ENCODE results near the gene RERE. TPM values are rescaled to one million over a fixed set of nuclear protein-coding genes. Genes with fewer than 3 reads are reported as not detected.

Gene RERE
- polyA plus RNA-seq, 1 of the 3 experiments (the other 2 are of a cell fraction) = 8.1 TPM

GRCh38 chr1:8860738-8861516, 43.5 kb upstream of the RERE start (continued):
- TF ChIP-seq ZBTB33 (IDR thresholded peaks at IDR 0.05; ENCODE audit: borderline replicate concordance, low read depth) (no peak), NFIC (IDR thresholded peaks at IDR 0.05; ENCODE audit: borderline replicate concordance) (no peak), RXRA (IDR thresholded peaks at IDR 0.05; ENCODE audit: borderline replicate concordance, low read depth) (no peak)

GRCh38 chr1:8858888-8859706, 41.7 kb upstream of the RERE start:
- H3K4me2 ChIP-seq = peak overlapping the region; percentile 0; the same call in 1 of the 2 replicates
- H3K9me3 ChIP-seq = no peaks in the 10 kb centered on the region
- 87% methylated on average over 12 of the region's 12 CpGs for WGBS (ENCODE audit: low lambda C conversion rate)
- no peaks in the 10 kb centered on the region for H3K27me3 ChIP-seq (ENCODE audit: insufficient read depth)
- no peak overlapping the region for H3K9ac ChIP-seq
- peaks cover 77% of the 10 kb centered on the region for H3F3A ChIP-seq (replicated peaks; ENCODE audit: insufficient read depth)
- no peak for TF ChIP-seq GABPA (IDR thresholded peaks at IDR 0.05; ENCODE audit: low read depth)
- TF ChIP-seq MEF2A (IDR thresholded peaks at IDR 0.05; ENCODE audit: borderline replicate concordance, low read depth) = no peak
- TF ChIP-seq ZBTB33 (IDR thresholded peaks at IDR 0.05; ENCODE audit: borderline replicate concordance, low read depth) = no peak
- 0 out of 2 replicates have a peak, but pooled peaks have one; percentile 2 for TF ChIP-seq JUND (IDR thresholded peaks at IDR 0.05)
- TF ChIP-seq RFX5 (IDR thresholded peaks at IDR 0.05; ENCODE audit: low read length) = no peak
- TF ChIP-seq CTCF (IDR thresholded peaks at IDR 0.05) = peak; percentile 69
- no peak for TF ChIP-seq REST (IDR thresholded peaks at IDR 0.05; ENCODE audit: low read depth, low read length)
- TF ChIP-seq TEAD4 (IDR thresholded peaks at IDR 0.05; ENCODE audit: borderline replicate concordance, insufficient read depth) = no peak
- TF ChIP-seq FOXJ3 (CRISPR knock-in tag; IDR thresholded peaks at IDR 0.05) = no peak
- peak; percentile 37; the same call in 1 of the 2 replicates for TF ChIP-seq SMC3 (IDR thresholded peaks at IDR 0.05; ENCODE audit: low read depth, low read length)
- TF ChIP-seq SIN3A (IDR thresholded peaks at IDR 0.05; ENCODE audit: borderline replicate concordance, low read depth, low read length) = no peak
- TF ChIP-seq RXRA (IDR thresholded peaks at IDR 0.05; ENCODE audit: borderline replicate concordance, low read depth) = no peak
- peak; percentile 61 for TF ChIP-seq RAD21 (IDR thresholded peaks at IDR 0.05; ENCODE audit: low read length)
- TF ChIP-seq CHD2 (IDR thresholded peaks at IDR 0.05; ENCODE audit: low read length, partially characterized antibody) = no peak
- no peak; the same call in 1 of the 2 replicates for TF ChIP-seq POLR2AphosphoS5 (IDR thresholded peaks at IDR 0.05; ENCODE audit: low read depth, low read length)
- no peak for TF ChIP-seq EP300 (IDR thresholded peaks at IDR 0.05; ENCODE audit: borderline replicate concordance in 1 of 2, low read depth in 1 of 2, low read length in 1 of 2)
- no peak overlapping the region for H3K4me3 ChIP-seq (ENCODE audit: low read depth in 2 of 2, low read length in 1 of 2)
- H2AFZ ChIP-seq (ENCODE audit: low read depth) = no peak overlapping the region
- H3K79me2 ChIP-seq (ENCODE audit: insufficient read depth) = peaks cover 26% of the 10 kb centered on the region; the same call in 1 of the 2 replicates
- peak overlapping the region in 1 of 2 experiments; percentile 75; a peak in 3 of 4 replicates for H3K27ac ChIP-seq (ENCODE audit: low read depth in 2 of 2, low read length in 1 of 2)
- no peaks in the 10 kb centered on the region; a peak in 1 of 4 replicates for H3K4me1 ChIP-seq (ENCODE audit: control insufficient read depth in 1 of 2, insufficient read depth in 2 of 2, low read depth in 1 of 2, low read length in 1 of 2)
- H4K20me1 ChIP-seq (ENCODE audit: insufficient read depth) = peaks cover 55% of the 10 kb centered on the region
- POLR2A ChIA-PET = interaction anchor here (0.7 to 1.3 kb wide), 3 partner anchors 11 to 83 kb away, joined by 3 to 5 read pairs (median 3); no protein-coding TSS in a partner anchor
- H3K9me2 ChIP-seq = no peaks in the 10 kb centered on the region
- peak; percentile 53 for DNase-seq
- peaks cover 35 to 54% of the 10 kb centered on the region in 2 experiments for H3K36me3 ChIP-seq (replicated peaks in 1 of 2; ENCODE audit: control insufficient read depth in 1 of 2, insufficient read depth in 2 of 2, low read length in 1 of 2)
- CTCF ChIA-PET = interaction anchor here (0.6 to 10.9 kb wide), 26 partner anchors 9 to 276 kb away, joined by 3 to 107 read pairs (median 3); partner anchors contain the start of gene ENO1

Measured in SK-N-SH (cell line).